GM19240 (cell line): Measurements from ENCODE around the gene TMEM266.

Experiments used
- DNase-seq: peaks from one replicate; pipeline ENCODE4 v3.0.0; 2011; ENCODE audit warnings: low spot score; ENCODE audit not compliant: insufficient read length

Gene TMEM266

GRCh38 chr15:76234337-76234889, 174.6 kb downstream of the TMEM266 start:
- DNase-seq, result no peak

DNA sequence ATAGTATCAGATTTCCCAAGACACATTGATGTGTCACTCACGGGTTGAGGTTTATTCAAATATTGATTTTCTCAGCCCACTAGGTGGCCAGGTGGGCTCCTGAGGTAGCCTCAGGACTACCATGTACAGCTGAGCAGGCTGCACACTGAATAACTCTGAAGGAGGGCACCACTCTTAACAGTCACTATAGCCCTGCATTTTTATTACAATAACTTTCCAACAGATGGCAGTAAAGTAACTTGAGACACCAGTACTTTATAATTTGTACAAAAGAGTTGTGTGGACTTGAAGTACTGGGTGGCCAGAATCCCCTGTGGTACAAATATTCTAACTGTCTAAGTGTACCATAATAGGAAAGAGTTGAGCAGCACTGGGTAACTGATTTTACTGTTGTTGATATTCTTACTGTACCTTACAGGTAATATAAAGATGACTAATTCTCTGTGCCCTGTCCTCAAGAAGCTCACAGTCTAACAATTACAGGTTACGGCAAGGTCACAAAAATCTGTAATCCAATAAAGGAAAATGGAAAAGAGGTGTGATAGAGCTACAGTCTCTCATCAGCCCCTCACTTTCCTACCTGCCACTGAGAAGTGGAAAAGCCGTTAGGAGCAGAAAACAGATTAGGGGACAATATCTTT, 175.5 kb downstream of the TMEM266 start:
- no peak for DNase-seq

- no peak for DNase-seq
Observed at GRCh38 chr15:76236350-76236749, 176.6 kb downstream of the TMEM266 start.

- no peak for DNase-seq
Observed at GRCh38 chr15:76239786-76240185, 180.0 kb downstream of the TMEM266 start.

DNA sequence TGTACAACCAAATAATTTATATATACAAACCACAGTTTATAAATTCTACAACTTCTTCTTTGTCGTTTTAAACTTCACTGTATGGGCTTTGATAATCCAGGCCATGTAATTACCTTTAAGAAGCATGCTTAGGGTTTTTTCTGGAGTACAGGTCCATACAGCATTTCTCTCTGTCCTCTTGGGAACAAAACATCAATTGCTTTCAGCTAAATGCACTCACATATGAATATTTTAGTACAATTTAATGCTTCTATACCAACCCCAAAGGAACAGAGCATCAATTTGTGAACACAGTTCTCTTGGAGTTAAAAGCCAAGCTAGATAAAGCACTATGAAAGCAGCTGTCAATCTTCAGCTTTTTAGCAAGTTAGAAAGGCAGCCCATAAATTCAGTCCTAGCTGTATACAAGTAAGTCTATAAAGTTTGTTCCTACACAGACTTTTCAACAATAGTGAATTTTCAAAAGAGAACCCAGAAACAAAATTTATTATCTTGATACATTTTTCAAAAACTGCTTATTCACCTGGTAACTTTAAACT, 185.4 kb downstream of the TMEM266 start:
- DNase-seq, result no peak

- DNase-seq, result no peak
Observed at GRCh38 chr15:76251717-76252116, 191.9 kb downstream of the TMEM266 start.

DNA sequence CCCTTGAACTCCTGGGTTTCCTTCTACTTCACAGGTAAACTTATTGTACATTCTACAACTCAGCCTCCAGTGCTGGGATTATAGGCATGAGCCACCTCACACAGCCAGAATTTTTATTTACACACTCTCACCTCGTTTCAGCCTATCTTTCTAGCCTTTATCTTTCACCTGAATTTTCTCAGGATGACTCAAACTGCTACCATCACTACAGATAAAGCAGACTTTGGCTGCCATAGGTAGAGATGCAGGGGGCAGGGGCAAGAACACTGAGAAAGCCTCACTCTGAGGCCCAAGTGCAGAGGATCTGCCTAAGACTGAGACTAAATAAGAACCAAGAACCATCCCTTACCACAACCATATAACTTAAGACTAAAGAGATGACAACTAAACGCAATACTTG, 192.5 kb downstream of the TMEM266 start:
- no peak for DNase-seq

- DNase-seq, result no peak
Observed at GRCh38 chr15:76253691-76254473, 194.1 kb downstream of the TMEM266 start.
